Mammary epithelial cell (primary cell): ENCODE results near the gene DCP1B.

Source experiments
- CTCF ChIP-seq, 2 donors: IDR thresholded peaks in 1 of 2; conservative IDR thresholded peaks in 1 of 2; 2 replicates each; pipeline ENCODE4 v1.5.1; 2011 to 2012; ENCODE audit warnings: inconsistent platforms in 2 of 2, low read length in 2 of 2, mild to moderate bottlenecking in 2 of 2, control low read depth in 1 of 2, low read depth in 1 of 2; ENCODE audit not compliant: insufficient read depth in 1 of 2; ENCODE audit errors: extremely low read depth in 1 of 2
- EZH2 ChIP-seq: IDR thresholded peaks from 2 replicates; pipeline ENCODE4 v1.6.1; 2012; ENCODE audit warnings: low read length, inconsistent platforms, borderline replicate concordance

- TF ChIP-seq CTCF (conservative IDR thresholded peaks at IDR 0.05 in 1 of 2, IDR thresholded peaks at IDR 0.05 in 1 of 2; ENCODE audit: extremely low read depth in 1 of 2, insufficient read depth in 1 of 2, low read depth in 1 of 2, low read length in 2 of 2) (no peak), EZH2 (no peak)
Measured at GRCh38 chr12:1896964-1897363, 107.3 kb downstream of the DCP1B start.
